GM04504 (cell line): ENCODE results near the gene MAGEB16.

Experiments used
- DNase-seq: peaks from one replicate; pipeline ENCODE4 v3.0.0-alpha.2; 2012; ENCODE audit warnings: low read depth

MAGEB16 gene

GRCh38 chrX:35798042-35798441 is at the start of gene MAGEB16:
MAGEB16 (plus strand) TSS chrX:35798342; CDS start chrX:35802197, 3,855 bp downstream.
- DNase-seq: no peak

- DNase-seq: no peak
Observed at GRCh38 chrX:35773958-35774564, 24.1 kb upstream of the MAGEB16 start.

GRCh38 chrX:35785075-35785474 is 13.1 kb upstream of the MAGEB16 start:
- no peak for DNase-seq

- no peak for DNase-seq
Observed at GRCh38 chrX:35786271-35786670, 11.9 kb upstream of the MAGEB16 start.

- DNase-seq: no peak
Observed at GRCh38 chrX:35787867-35788266, 10.3 kb upstream of the MAGEB16 start.

GRCh38 chrX:35800474-35800873 is 2.3 kb downstream of the MAGEB16 start:
- no peak for DNase-seq

GRCh38 chrX:35809781-35810180 is 11.6 kb downstream of the MAGEB16 start:
- DNase-seq: no peak

- no peak for DNase-seq
Observed at GRCh38 chrX:35819241-35819640, 21.1 kb downstream of the MAGEB16 start.

GRCh38 chrX:35826503-35826902 is 28.4 kb downstream of the MAGEB16 start:
- DNase-seq: no peak

GRCh38 chrX:35829501-35829900 is 31.4 kb downstream of the MAGEB16 start:
- DNase-seq: no peak

GRCh38 chrX:35841872-35842271 is 43.7 kb downstream of the MAGEB16 start:
- no peak for DNase-seq

- no peak for DNase-seq
Observed at GRCh38 chrX:35842674-35843073, 44.5 kb downstream of the MAGEB16 start.

- DNase-seq: no peak
Observed at GRCh38 chrX:35847736-35848135, 49.6 kb downstream of the MAGEB16 start.
